Stimulated activated CD8-positive, alpha-beta memory T cell treated with anti-CD3 and anti-CD28 coated beads, Interleukin-2, amount 100 ng/mL, for 1 hour (primary cell): ENCODE results near the gene TMEM50A.
"Not testable (repeated sequence)": the region's sequence is repeated elsewhere in the genome, so short reads cannot be mapped to it uniquely, and the experiment has no call there.

Experiments used
- DNase-seq, 2 donors: peaks; one replicate each; pipeline ENCODE4 v3.0.0-alpha.2; 2020; ENCODE audit warnings: low read depth in 2 of 2

TMEM50A gene

DNA sequence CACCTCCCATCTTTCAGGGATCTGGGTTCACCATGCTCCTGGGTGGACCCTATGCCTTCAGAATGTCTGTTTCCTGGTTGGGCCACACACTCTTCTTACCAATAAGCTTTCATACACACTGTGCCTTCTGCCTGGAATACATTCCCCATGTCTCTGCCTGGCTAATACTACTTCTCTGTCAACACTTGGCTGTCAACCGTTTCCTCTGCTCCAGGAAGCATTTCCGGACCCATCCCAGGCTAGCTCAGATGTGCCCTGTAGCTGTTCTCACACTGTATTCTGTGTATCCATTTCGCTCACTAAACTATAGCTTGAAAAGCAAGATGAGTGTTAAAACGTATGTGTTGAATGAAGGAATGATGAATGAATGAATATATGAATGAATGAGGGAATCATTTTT lies 49.0 kb downstream of the TMEM50A start:
- not testable (repeated sequence) for DNase-seq

- DNase-seq, result not testable (repeated sequence)
Observed at GRCh38 chr1:25388691-25389090, 50.6 kb downstream of the TMEM50A start.

DNA sequence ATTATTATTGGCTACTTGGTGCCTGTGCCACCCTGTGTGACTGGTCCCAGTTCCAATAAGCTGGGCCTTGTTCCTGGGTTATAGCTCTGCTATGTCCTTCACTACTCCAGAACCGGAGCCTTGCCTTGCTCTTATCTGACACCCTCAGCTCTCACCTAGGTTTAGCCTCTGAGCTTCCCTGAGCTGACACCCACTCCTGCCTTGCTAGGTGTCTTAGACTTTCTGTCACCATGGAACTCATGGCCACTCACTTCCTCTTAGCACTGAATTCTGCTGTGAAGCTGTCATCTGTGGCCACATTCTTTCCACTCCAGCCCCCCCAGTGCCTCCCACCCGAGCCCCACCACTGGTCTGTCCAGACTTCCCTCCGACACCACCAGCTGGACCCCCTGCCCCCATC lies 51.6 kb downstream of the TMEM50A start:
- DNase-seq, result not testable (repeated sequence)

- no peak for DNase-seq
Observed at GRCh38 chr1:25392841-25393240, 54.7 kb downstream of the TMEM50A start.

- DNase-seq, result not testable (repeated sequence)
Observed at GRCh38 chr1:25397549-25397948, 59.4 kb downstream of the TMEM50A start.

DNA sequence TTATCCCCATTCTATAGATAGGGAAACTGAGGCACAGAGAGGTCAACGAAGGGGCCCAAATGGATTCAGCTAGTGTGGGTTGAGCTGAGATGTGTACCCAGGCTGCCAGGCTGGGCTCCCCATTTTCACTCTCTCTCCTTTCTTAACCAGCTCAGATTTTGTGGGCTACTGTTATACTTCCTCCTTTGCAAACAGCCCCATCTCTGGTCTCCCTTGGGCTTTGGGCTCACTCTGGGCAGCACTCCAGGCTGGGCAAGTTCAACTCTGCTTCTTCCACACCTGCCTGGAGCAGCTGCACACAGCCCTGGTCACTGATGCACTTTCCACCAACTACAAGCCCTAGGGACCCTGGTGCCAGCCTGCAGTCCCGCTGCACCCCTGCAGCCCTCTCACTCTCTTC lies 59.9 kb downstream of the TMEM50A start:
- DNase-seq, result not testable (repeated sequence)

DNA sequence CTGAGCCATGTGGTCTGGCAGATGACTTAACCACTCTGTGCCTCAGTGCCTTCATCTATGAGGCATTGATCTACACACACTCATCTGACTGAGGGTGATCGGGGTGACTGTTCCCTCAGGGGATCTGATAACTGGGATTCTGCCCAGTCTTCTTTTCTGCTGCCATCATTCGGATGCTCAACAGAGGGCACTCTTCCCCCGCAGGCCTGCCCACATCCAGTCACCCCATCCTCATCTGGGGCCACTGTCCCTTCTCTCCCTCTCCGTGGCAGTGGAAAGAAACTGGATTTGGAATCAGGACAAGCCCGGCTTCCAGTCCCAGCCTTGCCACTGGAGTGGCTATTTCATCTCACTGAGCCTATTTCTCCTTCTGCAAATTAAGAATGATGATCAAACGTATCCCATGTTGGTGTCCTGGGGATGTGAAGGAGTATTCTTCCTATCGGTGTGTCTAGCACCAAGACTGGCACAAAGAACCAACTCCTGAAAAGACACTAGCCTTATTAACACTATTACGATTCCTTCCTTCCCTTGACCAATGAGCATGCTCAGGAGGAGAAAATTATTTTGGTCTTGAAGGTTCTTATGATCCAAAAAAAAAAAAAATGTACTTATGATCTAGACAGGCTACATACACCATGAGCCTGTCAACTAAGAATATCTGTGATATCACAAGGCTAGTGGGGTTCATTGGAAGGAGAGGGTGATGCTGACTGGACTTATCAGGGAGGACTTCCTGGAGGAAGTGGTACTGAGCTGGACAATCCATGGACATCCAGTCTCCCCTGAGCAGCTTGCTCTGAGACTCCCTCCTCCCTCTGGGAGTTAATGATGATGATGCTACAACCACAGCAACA lies 65.0 kb downstream of the TMEM50A start:
- not testable (repeated sequence) for DNase-seq

DNA sequence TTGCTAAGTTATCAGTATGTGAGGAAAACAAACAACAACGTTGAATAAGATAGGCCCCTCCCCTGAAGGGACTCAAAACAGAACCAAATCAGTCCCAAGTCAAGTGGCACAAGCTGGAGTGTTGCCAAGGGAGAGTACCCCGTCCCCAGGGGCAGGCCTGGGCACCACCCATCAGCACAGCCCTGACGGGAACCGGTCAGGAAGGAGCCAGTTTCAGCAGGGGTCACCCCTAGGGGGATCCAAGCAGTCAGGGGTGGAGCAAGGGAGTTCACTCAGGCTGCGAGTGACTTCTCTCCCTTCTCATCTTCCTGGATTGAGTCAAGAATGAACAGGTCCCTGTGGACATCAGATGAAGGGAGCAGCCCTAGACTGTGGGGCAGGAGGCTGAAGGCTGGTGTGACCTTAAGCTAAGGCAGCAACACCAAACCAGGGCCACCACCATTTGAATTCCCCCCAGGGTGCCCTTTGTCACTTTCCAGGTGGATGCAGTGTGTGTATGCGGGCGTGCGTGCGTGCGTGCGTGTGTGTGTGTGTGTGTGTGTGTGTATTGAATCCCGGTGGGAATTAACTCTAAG lies 67.7 kb downstream of the TMEM50A start:
- not testable (repeated sequence) for DNase-seq

DNA sequence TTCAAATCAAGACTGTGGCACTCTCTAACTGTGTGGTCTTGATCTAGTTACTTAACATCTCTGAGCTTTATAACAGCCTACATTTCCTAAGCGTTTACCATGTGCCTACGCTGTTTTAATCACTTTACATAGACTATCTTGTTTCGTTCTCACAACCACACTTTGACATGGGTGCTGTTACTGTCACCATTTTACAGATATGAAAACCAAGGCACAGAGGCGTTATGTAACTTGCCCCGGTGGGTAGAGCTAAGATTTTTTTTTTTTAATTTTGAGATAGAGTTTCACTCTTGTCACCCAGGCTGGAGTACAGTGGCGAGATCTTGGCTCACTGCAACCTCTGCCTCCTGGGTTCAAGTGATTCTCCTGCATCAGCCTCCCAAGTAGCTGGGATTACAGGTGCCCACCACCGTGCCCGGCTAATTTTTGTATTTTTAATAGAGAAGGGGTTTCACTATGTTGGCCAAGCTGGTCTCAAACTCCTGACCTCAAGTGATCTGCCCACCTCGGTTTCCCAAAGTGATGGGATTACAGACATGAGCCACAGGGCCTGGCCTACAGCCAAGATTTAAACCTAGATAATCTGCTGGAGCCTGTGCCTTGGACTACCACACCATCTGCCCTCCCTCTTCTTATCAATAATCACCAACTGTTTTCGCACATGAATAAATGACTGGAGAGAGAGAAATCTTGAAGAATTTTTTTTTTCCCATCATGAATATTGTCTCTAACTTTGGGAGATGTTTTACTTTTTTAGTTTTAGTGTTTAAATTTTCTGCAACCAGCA lies 71.7 kb downstream of the TMEM50A start:
- not testable (repeated sequence) for DNase-seq
